HepG2 (cell line): ENCODE results near the gene HOXC9. TPM values are rescaled to one million over a fixed set of nuclear protein-coding genes. Genes with fewer than 3 reads are reported as not detected.

Source experiments
- KMT2B ChIP-seq: IDR thresholded peaks from 2 replicates; pipeline ENCODE4 v1.6.1; 2016; ENCODE audit warnings: missing genetic modification reagents, missing compliant biosample characterization
- ZFAT ChIP-seq: sonication (generic); formaldehyde crosslinking; conservative IDR thresholded peaks from 2 replicates; pipeline ENCODE4 v1.8.1; 2023; ENCODE audit warnings: missing genetic modification reagents, inconsistent platforms
- ZNF24 ChIP-seq: fragments of 450-650 bp; IDR thresholded peaks from 2 replicates; pipeline ENCODE4 v1.6.1; 2017; ENCODE audit warnings: antibody characterized with exemption, mild to moderate bottlenecking
- ZNF274 ChIP-seq: sonication (generic); formaldehyde crosslinking; IDR thresholded peaks from 2 replicates; pipeline ENCODE4 v1.5.1; 2020; ENCODE audit warnings: mild to moderate bottlenecking, missing genetic modification reagents
- ZNF562 ChIP-seq: sonication (generic); formaldehyde crosslinking; IDR thresholded peaks from 2 replicates; pipeline ENCODE4 v1.8.0; 2022; ENCODE audit warnings: missing genetic modification reagents, borderline replicate concordance
- ZNF772 ChIP-seq: sonication (generic); formaldehyde crosslinking; IDR thresholded peaks from 2 replicates; pipeline ENCODE4 v1.5.0; 2020; ENCODE audit warnings: mild to moderate bottlenecking, missing genetic modification reagents
- polyA plus RNA-seq, 8 experiments: library from polyadenylated mRNA; depleted of rRNA in 3 of 8; stranded (reverse) in 7 of 8; unstranded in 1 of 8; fragments of >200 nt; fragmentation: Illumina TruSeq in 4 of 8; extraction: Trizol in 4 of 8; gene quantifications; 2 replicates each; pipeline versions ENCODE4 v1.2.1 to v1.2.3, GENCODE V29; 2011 to 2016; ENCODE audit warnings: low read depth in 4 of 8, missing spikeins in 1 of 8, mixed read lengths in 1 of 8; ENCODE audit not compliant: insufficient read depth in 1 of 8
- total RNA-seq, 5 experiments: library from RNA; depleted of rRNA; stranded (reverse); fragments of >200 nt; fragmentation: Illumina TruSeq; extraction: Trizol; gene quantifications; 2 replicates each; pipeline ENCODE4 v1.2.3, GENCODE V29; 2016; ENCODE audit warnings: low read depth in 1 of 5
- TF ChIP-seq, protein P1 (sequence below): sonication (generic); formaldehyde crosslinking; IDR thresholded peaks from 2 replicates; pipeline ENCODE4 v1.4.0; 2020; ENCODE audit warnings: missing genetic modification reagents
- TF ChIP-seq, protein P2 (sequence below): sonication (generic); IDR thresholded peaks from 2 replicates; pipeline ENCODE4 v1.6.1; 2016; ENCODE audit warnings: low read depth, borderline replicate concordance

Gene HOXC9
- total and polyA plus RNA-seq, 2 of the 13 experiments (the other 11 are each of a cell fraction or from before 2014, with no cell fraction given) = 0.11 to 1.1 TPM

DNA sequence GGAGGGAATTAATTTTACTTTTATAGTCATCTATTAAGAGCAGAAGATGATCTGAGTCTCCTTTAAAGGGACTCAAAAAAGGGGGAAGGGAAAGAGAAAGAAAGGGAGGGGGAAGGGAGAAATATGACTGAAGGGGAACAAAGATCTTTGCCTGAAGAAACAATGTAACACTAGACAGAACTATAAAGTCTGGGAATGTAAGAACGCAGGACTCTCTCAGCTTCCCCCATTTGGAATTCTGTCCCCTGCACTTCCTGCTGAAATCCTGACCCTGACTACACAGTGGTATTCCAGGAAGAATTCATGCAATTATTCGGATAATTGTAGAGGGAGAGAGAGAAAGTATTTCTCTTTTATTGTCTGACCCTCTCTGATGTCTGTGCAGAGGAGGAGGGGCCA is 35.6 kb upstream of the HOXC9 start (continued):
- no peak for TF ChIP-seq ZNF562 (CRISPR knock-in tag)
- TF ChIP-seq ZNF274 = no peak
- TF ChIP-seq ZFAT (CRISPR knock-in tag) = no peak
- TF ChIP-seq, protein P1, sequence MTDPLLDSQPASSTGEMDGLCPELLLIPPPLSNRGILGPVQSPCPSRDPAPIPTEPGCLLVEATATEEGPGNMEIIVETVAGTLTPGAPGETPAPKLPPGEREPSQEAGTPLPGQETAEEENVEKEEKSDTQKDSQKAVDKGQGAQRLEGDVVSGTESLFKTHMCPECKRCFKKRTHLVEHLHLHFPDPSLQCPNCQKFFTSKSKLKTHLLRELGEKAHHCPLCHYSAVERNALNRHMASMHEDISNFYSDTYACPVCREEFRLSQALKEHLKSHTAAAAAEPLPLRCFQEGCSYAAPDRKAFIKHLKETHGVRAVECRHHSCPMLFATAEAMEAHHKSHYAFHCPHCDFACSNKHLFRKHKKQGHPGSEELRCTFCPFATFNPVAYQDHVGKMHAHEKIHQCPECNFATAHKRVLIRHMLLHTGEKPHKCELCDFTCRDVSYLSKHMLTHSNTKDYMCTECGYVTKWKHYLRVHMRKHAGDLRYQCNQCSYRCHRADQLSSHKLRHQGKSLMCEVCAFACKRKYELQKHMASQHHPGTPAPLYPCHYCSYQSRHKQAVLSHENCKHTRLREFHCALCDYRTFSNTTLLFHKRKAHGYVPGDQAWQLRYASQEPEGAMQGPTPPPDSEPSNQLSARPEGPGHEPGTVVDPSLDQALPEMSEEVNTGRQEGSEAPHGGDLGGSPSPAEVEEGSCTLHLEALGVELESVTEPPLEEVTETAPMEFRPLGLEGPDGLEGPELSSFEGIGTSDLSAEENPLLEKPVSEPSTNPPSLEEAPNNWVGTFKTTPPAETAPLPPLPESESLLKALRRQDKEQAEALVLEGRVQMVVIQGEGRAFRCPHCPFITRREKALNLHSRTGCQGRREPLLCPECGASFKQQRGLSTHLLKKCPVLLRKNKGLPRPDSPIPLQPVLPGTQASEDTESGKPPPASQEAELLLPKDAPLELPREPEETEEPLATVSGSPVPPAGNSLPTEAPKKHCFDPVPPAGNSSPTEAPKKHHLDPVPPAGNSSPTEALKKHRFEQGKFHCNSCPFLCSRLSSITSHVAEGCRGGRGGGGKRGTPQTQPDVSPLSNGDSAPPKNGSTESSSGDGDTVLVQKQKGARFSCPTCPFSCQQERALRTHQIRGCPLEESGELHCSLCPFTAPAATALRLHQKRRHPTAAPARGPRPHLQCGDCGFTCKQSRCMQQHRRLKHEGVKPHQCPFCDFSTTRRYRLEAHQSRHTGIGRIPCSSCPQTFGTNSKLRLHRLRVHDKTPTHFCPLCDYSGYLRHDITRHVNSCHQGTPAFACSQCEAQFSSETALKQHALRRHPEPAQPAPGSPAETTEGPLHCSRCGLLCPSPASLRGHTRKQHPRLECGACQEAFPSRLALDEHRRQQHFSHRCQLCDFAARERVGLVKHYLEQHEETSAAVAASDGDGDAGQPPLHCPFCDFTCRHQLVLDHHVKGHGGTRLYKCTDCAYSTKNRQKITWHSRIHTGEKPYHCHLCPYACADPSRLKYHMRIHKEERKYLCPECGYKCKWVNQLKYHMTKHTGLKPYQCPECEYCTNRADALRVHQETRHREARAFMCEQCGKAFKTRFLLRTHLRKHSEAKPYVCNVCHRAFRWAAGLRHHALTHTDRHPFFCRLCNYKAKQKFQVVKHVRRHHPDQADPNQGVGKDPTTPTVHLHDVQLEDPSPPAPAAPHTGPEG = no peak
- TF ChIP-seq, protein P2, sequence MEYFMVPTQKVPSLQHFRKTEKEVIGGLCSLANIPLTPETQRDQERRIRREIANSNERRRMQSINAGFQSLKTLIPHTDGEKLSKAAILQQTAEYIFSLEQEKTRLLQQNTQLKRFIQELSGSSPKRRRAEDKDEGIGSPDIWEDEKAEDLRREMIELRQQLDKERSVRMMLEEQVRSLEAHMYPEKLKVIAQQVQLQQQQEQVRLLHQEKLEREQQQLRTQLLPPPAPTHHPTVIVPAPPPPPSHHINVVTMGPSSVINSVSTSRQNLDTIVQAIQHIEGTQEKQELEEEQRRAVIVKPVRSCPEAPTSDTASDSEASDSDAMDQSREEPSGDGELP = no peak
- TF ChIP-seq KMT2B = no peak
- no peak for TF ChIP-seq ZNF24
- TF ChIP-seq ZNF772 = no peak
